K562 (cell line): Measurements from ENCODE around the gene TMEM271. TPM values are rescaled to one million over a fixed set of nuclear protein-coding genes. Genes with fewer than 3 reads are reported as not detected.
A peak's percentile ranks its signal among the peaks of the same experiment; 100 is the strongest.

Experiments
- ATAC-seq: fragments of 200-7000 bp; cut with Tn5 transposase; 3 replicates; pipeline ENCODE4 v1.9.1; 2020; ENCODE audit warnings: moderate library complexity
- BruUV-seq: library from RNA; stranded (reverse); fragments of 400-500 nt; replicated peaks from 2 replicates; lab custom pipeline; 2021; lab: Mats Ljungman, UMichigan
- CTCF ChIA-PET: fragments of 300-600 bp; formaldehyde crosslinking; extraction: SDS; loops from one replicate; lab custom pipeline; 2021; ENCODE audit warnings: low intra/inter-chr PET ratio; lab: Yijun Ruan, JAX
- POLR2A ChIA-PET: fragments of 300-600, 350-650 bp; sonication (Branson Sonifier 250); formaldehyde crosslinking; extraction: SDS; loops from one replicate; lab custom pipeline; 2021; ENCODE audit warnings: antibody characterized with exemption, inconsistent platforms; lab: Yijun Ruan, JAX
- DNase-seq, 4 experiments: peaks; one replicate each; pipeline versions ENCODE4 v3.0.0 to v3.0.0-alpha.2; 2011 to 2018; ENCODE audit warnings: low spot score in 3 of 4, mixed read lengths in 3 of 4; ENCODE audit errors: extremely low read depth in 1 of 4
- FAIRE-seq: peaks from 2 replicates; lab custom pipeline; 2011; peaks lifted over from hg19 to GRCh38; lab: Jason Lieb, UNC
- H2AFZ ChIP-seq: 2 replicates; pipeline ENCODE4 v1.6.0; 2011; ENCODE audit warnings: low read depth, low read length, control low read depth, inconsistent platforms
- H3K27ac ChIP-seq: fragments of 200-600 bp; 3 replicates; pipeline ENCODE4 v1.8.0; 2011; ENCODE audit warnings: low read depth, mild to moderate bottlenecking, control low read depth, inconsistent platforms, low read length, moderate library complexity, mixed read lengths; ENCODE audit errors: extremely low read depth
- H3K27me3 ChIP-seq, 2 experiments: fragments of 300-600 bp in 1 of 2; 2 replicates in 1 of 2; 3 replicates in 1 of 2; pipeline versions ENCODE4 v1.6.0 to v1.8.0; 2011; ENCODE audit warnings: inconsistent platforms in 2 of 2, low read length in 2 of 2, mild to moderate bottlenecking in 1 of 2, mixed read lengths in 1 of 2, moderate library complexity in 1 of 2; ENCODE audit not compliant: control insufficient read depth in 2 of 2, insufficient read depth in 2 of 2
- H3K36me3 ChIP-seq: fragments of 300-600 bp; 3 replicates; pipeline ENCODE4 v1.8.0; 2011; ENCODE audit warnings: mild to moderate bottlenecking, low read length, inconsistent platforms; ENCODE audit not compliant: control insufficient read depth, insufficient read depth
- H3K4me1 ChIP-seq, 2 experiments: fragments of 200-600 bp in 1 of 2; replicated peaks in 1 of 2; 2 replicates in 1 of 2; 3 replicates in 1 of 2; pipeline versions ENCODE4 v1.5.1 to v1.8.0; 2011; ENCODE audit warnings: inconsistent platforms in 2 of 2, low read length in 2 of 2, mild to moderate bottlenecking in 1 of 2, mixed read lengths in 1 of 2, moderate library complexity in 1 of 2; ENCODE audit not compliant: control insufficient read depth in 2 of 2, insufficient read depth in 2 of 2
- H3K4me2 ChIP-seq: 2 replicates; pipeline ENCODE4 v1.6.1; 2011; ENCODE audit warnings: low read length, control low read depth, inconsistent platforms, mixed read lengths; ENCODE audit not compliant: insufficient read depth
- H3K4me3 ChIP-seq: fragments of 200-600 bp; sonication (generic), shearing (Covaris generic); 2 replicates; pipeline ENCODE4 v1.5.1; 2016; ENCODE audit warnings: control low read depth, inconsistent platforms
- H3K79me2 ChIP-seq: fragments of 200-600 bp; 3 replicates; pipeline ENCODE4 v1.8.0; 2011; ENCODE audit warnings: low read length, inconsistent platforms; ENCODE audit not compliant: control insufficient read depth, insufficient read depth
- H3K9ac ChIP-seq, 2 experiments: 2 replicates each; pipeline versions ENCODE4 v1.6.0 to v1.6.1; 2011; ENCODE audit warnings: low read depth in 2 of 2, low read length in 2 of 2, control low read depth in 1 of 2, inconsistent platforms in 1 of 2, mild to moderate bottlenecking in 1 of 2, mixed read lengths in 1 of 2; ENCODE audit not compliant: insufficient read depth in 1 of 2
- H3K9me1 ChIP-seq: one replicate; pipeline ENCODE4 v1.6.0; 2011; ENCODE audit warnings: inconsistent platforms, mild to moderate bottlenecking, low read length, moderate library complexity; ENCODE audit not compliant: control insufficient read depth, insufficient read depth
- H3K9me3 ChIP-seq: replicated peaks from 2 replicates; pipeline ENCODE4 v1.5.1; 2011; ENCODE audit warnings: low read depth, low read length, inconsistent platforms; ENCODE audit not compliant: control insufficient read depth, insufficient read depth
- H4K20me1 ChIP-seq: replicated peaks from 2 replicates; pipeline ENCODE4 v1.6.1; 2011; ENCODE audit warnings: low read length, inconsistent platforms, mixed read lengths; ENCODE audit not compliant: control insufficient read depth, insufficient read depth
- CAMTA2 ChIP-seq: fragments of 250-450 bp; sonication (Bioruptor Pico); conservative IDR thresholded peaks from 2 replicates; pipeline ENCODE4 v1.5.1; 2022
- E2F1 ChIP-seq: sonication (generic); formaldehyde crosslinking; IDR thresholded peaks from 2 replicates; pipeline ENCODE4 v1.8.1; 2023; ENCODE audit warnings: mild to moderate bottlenecking, missing genetic modification reagents, moderate library complexity
- ELF1 ChIP-seq: fragments of 200-800 bp; sonication (Bioruptor generic); IDR thresholded peaks from 2 replicates; pipeline ENCODE4 v1.6.1; 2016; ENCODE audit warnings: missing genetic modification characterization, missing compliant biosample characterization
- HDAC6 ChIP-seq: IDR thresholded peaks from 2 replicates; pipeline ENCODE4 v1.6.1; 2012; ENCODE audit warnings: low read depth, mild to moderate bottlenecking, control low read depth, inconsistent platforms, low read length, moderate library complexity
- KAT8 ChIP-seq: fragments of 450-650 bp; IDR thresholded peaks from 2 replicates; pipeline ENCODE4 v1.6.1; 2016; ENCODE audit warnings: low read depth, mild to moderate bottlenecking
- KHSRP ChIP-seq: fragments of 450-650 bp; IDR thresholded peaks from 2 replicates; pipeline ENCODE4 v1.6.1; 2017
- NR2C1 ChIP-seq, 2 experiments: fragments of 450-650 bp; IDR thresholded peaks; 2 replicates each; pipeline ENCODE4 v1.6.1; 2017; ENCODE audit warnings: mild to moderate bottlenecking in 2 of 2, antibody characterized with exemption in 1 of 2, inconsistent platforms in 1 of 2, missing compliant biosample characterization in 1 of 2, missing genetic modification characterization in 1 of 2
- NUFIP1 ChIP-seq: fragments of 450-650 bp; IDR thresholded peaks from 2 replicates; pipeline ENCODE4 v1.6.1; 2018; ENCODE audit not compliant: partially characterized antibody
- PHF21A ChIP-seq: fragments of 450-650 bp; IDR thresholded peaks from 2 replicates; pipeline ENCODE4 v1.6.1; 2017; ENCODE audit warnings: low read depth, borderline replicate concordance
- SMARCB1 ChIP-seq: IDR thresholded peaks from 2 replicates; pipeline ENCODE4 v1.6.1; 2011; ENCODE audit warnings: improper control_type of control experiment, low read depth; ENCODE audit not compliant: insufficient read length
- STAT6 ChIP-seq: sonication (generic); formaldehyde crosslinking; IDR thresholded peaks from 2 replicates; pipeline ENCODE4 v1.8.1; 2023; ENCODE audit warnings: mild to moderate bottlenecking, missing genetic modification reagents
- UBTF ChIP-seq, 2 experiments: IDR thresholded peaks; 2 replicates each; pipeline ENCODE4 v1.6.1; 2012; ENCODE audit warnings: improper control_type of control experiment in 2 of 2, low read depth in 2 of 2, low read length in 2 of 2, borderline replicate concordance in 1 of 2
- ZBTB9 ChIP-seq: fragments of 450-650 bp; formaldehyde crosslinking; IDR thresholded peaks from 2 replicates; pipeline ENCODE4 v1.4.0; 2020; ENCODE audit warnings: mild to moderate bottlenecking, moderate library complexity
- ZNF140 ChIP-seq: fragments of 250-450 bp; sonication (Bioruptor Pico); IDR thresholded peaks from 2 replicates; pipeline ENCODE4 v1.8.0; 2021; ENCODE audit warnings: moderate library complexity, mild to moderate bottlenecking, inconsistent platforms
- ZNF77 ChIP-seq: fragments of 250-450 bp; sonication (Bioruptor Pico); IDR thresholded peaks from 2 replicates; pipeline ENCODE4 v1.5.0; 2020
- WGBS: fragments of 100-300 bp; shearing (Covaris generic); methylation state at CpG from one replicate; pipeline ENCODE4 v1.1.6; 2016; ENCODE audit warnings: low coverage, mixed read lengths; ENCODE audit not compliant: insufficient coverage; ENCODE audit errors: missing lambda C conversion rate; 5-methylcytosine and 5-hydroxymethylcytosine counted together
- in situ Hi-C: fragments of 300-500 bp; cut with MboI; formaldehyde crosslinking; loops from 4 replicates; pipeline ENCODE4 v1.15.0; 2018; ENCODE audit warnings: inconsistent platforms, mixed read lengths
- intact Hi-C: fragments of 100-400 bp; cut with micrococcal nuclease; formaldehyde crosslinking; loops from 2 replicates; pipeline ENCODE4 v1.14.2; 2022
- polyA plus RNA-seq, 8 experiments: library from polyadenylated mRNA; depleted of rRNA in 4 of 8; stranded (reverse) in 5 of 8; unstranded in 3 of 8; fragments of >200 nt; fragmentation: Nextera tagmentation in 2 of 8; fragmentation: Illumina TruSeq in 1 of 8; extraction: Ambion mirVana in 2 of 8; extraction: Trizol in 1 of 8; gene quantifications; 2 replicates each; pipeline versions ENCODE4 v1.2.1 to v1.2.3, GENCODE V29; 2011 to 2014; ENCODE audit warnings: inconsistent platforms in 1 of 8, missing spikeins in 1 of 8
- total RNA-seq, 7 experiments: library from RNA; depleted of rRNA in 6 of 7; stranded (reverse); fragments of >200 nt in 6 of 7; fragmentation: Illumina TruSeq in 2 of 7; extraction: Trizol in 2 of 7; gene quantifications; 2 replicates each; pipeline versions ENCODE4 v1.2.1 to v1.2.3, GENCODE V29; 2011 to 2021; ENCODE audit warnings: low replicate concordance in 1 of 7

The TMEM271 gene
- total and polyA plus RNA-seq, 9 of the 15 experiments (the other 6 are each of a cell fraction or from before 2014, with no cell fraction given) = not detected

- POLR2A ChIA-PET = no interaction called here
- WGBS = 0% methylated on average over 1 of the region's 2 CpGs
- no peak for TF ChIP-seq ELF1 (tag)
- TF ChIP-seq ZBTB9 (CRISPR knock-in tag) = no peak
- TF ChIP-seq ZNF77 = no peak
- TF ChIP-seq UBTF (IDR thresholded peaks at IDR 0.05; ENCODE audit: borderline replicate concordance in 1 of 2, low read depth in 2 of 2, low read length in 2 of 2) = no peak
- no peak for TF ChIP-seq HDAC6
- no peak for TF ChIP-seq CAMTA2 (CRISPR knock-in tag)
- TF ChIP-seq PHF21A = no peak
- no peak for TF ChIP-seq NR2C1 (IDR thresholded peaks at IDR 0.05)
- no peak for TF ChIP-seq NR2C1 (tag; IDR thresholded peaks at IDR 0.05)
- TF ChIP-seq NUFIP1 = no peak
- TF ChIP-seq KHSRP = no peak
- TF ChIP-seq ZNF140 (CRISPR knock-in tag) = no peak
- no peak for TF ChIP-seq KAT8
- TF ChIP-seq SMARCB1 = no peak
- no peak for TF ChIP-seq E2F1 (CRISPR knock-in tag)
- no peak for TF ChIP-seq STAT6 (CRISPR knock-in tag)
Observed at GRCh38 chr4:566508-567295, 9.4 kb downstream of the TMEM271 start.

More at GRCh38 chr4:566508-567295, 9.4 kb downstream of the TMEM271 start:
- Histone ChIP-seq H2AFZ (no peak overlapping the region), H3K36me3 (no peaks in the 10 kb centered on the region), H3K79me2 (no peaks in the 10 kb centered on the region), H3K4me3 (no peak overlapping the region), H3K9me3 (0 out of 2 replicates have a peak, but pooled peaks cover 2% of the 10 kb centered on the region), H3K27me3 (peaks cover 0 to 15% of the 10 kb centered on the region in 2 experiments; a peak in 2 of 5 replicates), H3K4me1 (no peaks in the 10 kb centered on the region; a peak in 1 of 5 replicates), H3K9ac (no peak overlapping the region), H3K9me1 (no peaks in the 10 kb centered on the region), H4K20me1 (no peaks in the 10 kb centered on the region), H3K4me2 (no peak overlapping the region), H3K27ac (no peak overlapping the region)
- ATAC-seq (no peak), FAIRE-seq (no peak), DNase-seq (peak in 3 of 4 experiments; percentile 44 to 52 (median 51))
- BruUV-seq = no TSS peak
- intact Hi-C loops = no loop called here
- CTCF ChIA-PET = no interaction called here
- in situ Hi-C loops = no loop called here
